ENCODE measurements around the gene PDZRN3. TPM values are rescaled to one million over a fixed set of nuclear protein-coding genes. Genes with fewer than 3 reads are reported as not detected.

Gene PDZRN3
- total RNA-seq, 2 experiments from 2014 or later, result not detected

GRCh38 chr3:73611176-73611575 lies 13.6 kb downstream of the PDZRN3 start:
- Mint-ChIP-seq H3K9me3 (no peaks in the 10 kb centered on the region), H3K4me1 (no peaks in the 10 kb centered on the region), H3K27me3 (no peaks in the 10 kb centered on the region), H3K36me3 (ENCODE audit: low read depth) (no peaks in the 10 kb centered on the region), H3K27ac (no peak overlapping the region), H3K4me3 (no peak overlapping the region)
- no peak for DNase-seq
- ChIA-PET POLR2A (no interaction called here), CTCF (no interaction called here)

GRCh38 chr3:73610493-73610892 lies 14.2 kb downstream of the PDZRN3 start:
- Mint-ChIP-seq H3K4me3 (no peak overlapping the region), H3K27me3 (no peaks in the 10 kb centered on the region), H3K9me3 (no peaks in the 10 kb centered on the region), H3K27ac (no peak overlapping the region), H3K4me1 (no peaks in the 10 kb centered on the region), H3K36me3 (ENCODE audit: low read depth) (no peaks in the 10 kb centered on the region)
- POLR2A ChIA-PET, result no interaction called here
- CTCF ChIA-PET, result no interaction called here
- no peak for DNase-seq

- Mint-ChIP-seq H3K4me1 (no peaks in the 10 kb centered on the region), H3K27ac (no peak overlapping the region), H3K9me3 (no peaks in the 10 kb centered on the region), H3K36me3 (ENCODE audit: low read depth) (no peaks in the 10 kb centered on the region), H3K4me3 (no peak overlapping the region), H3K27me3 (no peaks in the 10 kb centered on the region)
- POLR2A ChIA-PET, result no interaction called here
- DNase-seq, result no peak
- CTCF ChIA-PET, result no interaction called here
These were observed 15.1 kb downstream of the PDZRN3 start for GRCh38 chr3:73609655-73610054.

GRCh38 chr3:73609315-73609641 lies 15.5 kb downstream of the PDZRN3 start:
- no peak overlapping the region for H3K4me3 Mint-ChIP-seq
- ChIA-PET POLR2A (no interaction called here), CTCF (no interaction called here)
- H3K27ac Mint-ChIP-seq, result no peak overlapping the region
- no peaks in the 10 kb centered on the region for H3K36me3 Mint-ChIP-seq (ENCODE audit: low read depth)
- H3K9me3 Mint-ChIP-seq, result no peaks in the 10 kb centered on the region
- DNase-seq, result no peak
- no peaks in the 10 kb centered on the region for H3K27me3 Mint-ChIP-seq
- H3K4me1 Mint-ChIP-seq, result no peaks in the 10 kb centered on the region

GRCh38 chr3:73608456-73609314 lies 16.1 kb downstream of the PDZRN3 start:
- Mint-ChIP-seq H3K9me3 (no peaks in the 10 kb centered on the region), H3K4me3 (no peak overlapping the region)

GRCh38 chr3:73605861-73606260 lies 18.9 kb downstream of the PDZRN3 start:
- Mint-ChIP-seq H3K4me3 (no peak overlapping the region), H3K36me3 (ENCODE audit: low read depth) (no peaks in the 10 kb centered on the region), H3K4me1 (no peaks in the 10 kb centered on the region), H3K27me3 (no peaks in the 10 kb centered on the region), H3K9me3 (no peaks in the 10 kb centered on the region), H3K27ac (no peak overlapping the region)
- CTCF ChIA-PET, result no interaction called here
- no peak for DNase-seq
- POLR2A ChIA-PET, result no interaction called here

More at GRCh38 chr3:73608456-73609314, 16.1 kb downstream of the PDZRN3 start:
- CTCF ChIA-PET, result no interaction called here
- DNase-seq, result no peak
- H3K4me1 Mint-ChIP-seq, result no peaks in the 10 kb centered on the region
- POLR2A ChIA-PET, result no interaction called here
- no peaks in the 10 kb centered on the region for H3K27me3 Mint-ChIP-seq
- no peaks in the 10 kb centered on the region for H3K36me3 Mint-ChIP-seq (ENCODE audit: low read depth)
- H3K27ac Mint-ChIP-seq, result no peak overlapping the region

GRCh38 chr3:73605412-73605811 lies 19.3 kb downstream of the PDZRN3 start:
- H3K27ac Mint-ChIP-seq, result no peak overlapping the region
- H3K4me1 Mint-ChIP-seq, result no peaks in the 10 kb centered on the region
- no peak overlapping the region for H3K4me3 Mint-ChIP-seq
- ChIA-PET POLR2A (no interaction called here), CTCF (no interaction called here)
- no peak for DNase-seq
- no peaks in the 10 kb centered on the region for H3K36me3 Mint-ChIP-seq (ENCODE audit: low read depth)
- H3K9me3 Mint-ChIP-seq, result no peaks in the 10 kb centered on the region
- no peaks in the 10 kb centered on the region for H3K27me3 Mint-ChIP-seq

GRCh38 chr3:73604451-73604850 lies 20.3 kb downstream of the PDZRN3 start:
- DNase-seq, result no peak
- ChIA-PET POLR2A (no interaction called here), CTCF (no interaction called here)
- no peak overlapping the region for H3K27ac Mint-ChIP-seq
- H3K27me3 Mint-ChIP-seq, result no peaks in the 10 kb centered on the region
- no peaks in the 10 kb centered on the region for H3K36me3 Mint-ChIP-seq (ENCODE audit: low read depth)
- H3K4me3 Mint-ChIP-seq, result no peak overlapping the region
- H3K9me3 Mint-ChIP-seq, result no peaks in the 10 kb centered on the region
- no peaks in the 10 kb centered on the region for H3K4me1 Mint-ChIP-seq

- DNase-seq, result no peak
- no peaks in the 10 kb centered on the region for H3K9me3 Mint-ChIP-seq
- no peak overlapping the region for H3K27ac Mint-ChIP-seq
- no peaks in the 10 kb centered on the region for H3K27me3 Mint-ChIP-seq
- ChIA-PET CTCF (no interaction called here), POLR2A (no interaction called here)
- no peaks in the 10 kb centered on the region for H3K36me3 Mint-ChIP-seq (ENCODE audit: low read depth)
- no peak overlapping the region for H3K4me3 Mint-ChIP-seq
- H3K4me1 Mint-ChIP-seq, result no peaks in the 10 kb centered on the region
These were observed 21.0 kb downstream of the PDZRN3 start for GRCh38 chr3:73603762-73604171.

- no peaks in the 10 kb centered on the region for H3K27me3 Mint-ChIP-seq
- no peak for DNase-seq
- H3K4me3 Mint-ChIP-seq, result no peak overlapping the region
- POLR2A ChIA-PET, result no interaction called here
- H3K36me3 Mint-ChIP-seq (ENCODE audit: low read depth), result no peaks in the 10 kb centered on the region
- no peaks in the 10 kb centered on the region for H3K4me1 Mint-ChIP-seq
- CTCF ChIA-PET, result no interaction called here
- H3K9me3 Mint-ChIP-seq, result no peaks in the 10 kb centered on the region
- H3K27ac Mint-ChIP-seq, result no peak overlapping the region
These were observed 22.6 kb downstream of the PDZRN3 start for GRCh38 chr3:73602170-73602569.

GRCh38 chr3:73601481-73601880 lies 23.3 kb downstream of the PDZRN3 start:
- H3K4me1 Mint-ChIP-seq, result no peaks in the 10 kb centered on the region
- H3K36me3 Mint-ChIP-seq (ENCODE audit: low read depth), result no peaks in the 10 kb centered on the region
- H3K4me3 Mint-ChIP-seq, result no peak overlapping the region
- no peak overlapping the region for H3K27ac Mint-ChIP-seq
- POLR2A ChIA-PET, result no interaction called here
- no peak for DNase-seq
- CTCF ChIA-PET, result no interaction called here
- no peaks in the 10 kb centered on the region for H3K9me3 Mint-ChIP-seq
- no peaks in the 10 kb centered on the region for H3K27me3 Mint-ChIP-seq

- Mint-ChIP-seq H3K36me3 (ENCODE audit: low read depth) (no peaks in the 10 kb centered on the region), H3K9me3 (no peaks in the 10 kb centered on the region), H3K4me1 (no peaks in the 10 kb centered on the region), H3K4me3 (no peak overlapping the region), H3K27ac (no peak overlapping the region), H3K27me3 (no peaks in the 10 kb centered on the region)
- ChIA-PET CTCF (no interaction called here), POLR2A (no interaction called here)
- no peak for DNase-seq
These were observed 23.7 kb downstream of the PDZRN3 start for GRCh38 chr3:73601011-73601410.

GRCh38 chr3:73600293-73600938 lies 24.3 kb downstream of the PDZRN3 start:
- no peak overlapping the region for H3K4me3 Mint-ChIP-seq
- no peak overlapping the region for H3K27ac Mint-ChIP-seq
- no peak for DNase-seq
- no peaks in the 10 kb centered on the region for H3K27me3 Mint-ChIP-seq
- no peaks in the 10 kb centered on the region for H3K4me1 Mint-ChIP-seq
- POLR2A ChIA-PET, result no interaction called here
- H3K36me3 Mint-ChIP-seq (ENCODE audit: low read depth), result no peaks in the 10 kb centered on the region
- no peaks in the 10 kb centered on the region for H3K9me3 Mint-ChIP-seq
- CTCF ChIA-PET, result no interaction called here

- H3K4me3 Mint-ChIP-seq, result no peak overlapping the region
- no peaks in the 10 kb centered on the region for H3K27me3 Mint-ChIP-seq
- no peaks in the 10 kb centered on the region for H3K4me1 Mint-ChIP-seq
- CTCF ChIA-PET, result no interaction called here
- POLR2A ChIA-PET, result no interaction called here
- H3K27ac Mint-ChIP-seq, result no peak overlapping the region
- no peak for DNase-seq
- no peaks in the 10 kb centered on the region for H3K36me3 Mint-ChIP-seq (ENCODE audit: low read depth)
- no peaks in the 10 kb centered on the region for H3K9me3 Mint-ChIP-seq
These were observed 25.1 kb downstream of the PDZRN3 start for GRCh38 chr3:73599605-73600004.

Measured in activated CD4-positive, alpha-beta memory T cell treated with anti-CD3 and anti-CD28 coated beads, Interleukin-2, amount 10 ng/mL, durations not matched to agents 7 days and 5 days (primary cell).